ENCODE data around the gene SMIM30.

SMIM30 gene

DNA sequence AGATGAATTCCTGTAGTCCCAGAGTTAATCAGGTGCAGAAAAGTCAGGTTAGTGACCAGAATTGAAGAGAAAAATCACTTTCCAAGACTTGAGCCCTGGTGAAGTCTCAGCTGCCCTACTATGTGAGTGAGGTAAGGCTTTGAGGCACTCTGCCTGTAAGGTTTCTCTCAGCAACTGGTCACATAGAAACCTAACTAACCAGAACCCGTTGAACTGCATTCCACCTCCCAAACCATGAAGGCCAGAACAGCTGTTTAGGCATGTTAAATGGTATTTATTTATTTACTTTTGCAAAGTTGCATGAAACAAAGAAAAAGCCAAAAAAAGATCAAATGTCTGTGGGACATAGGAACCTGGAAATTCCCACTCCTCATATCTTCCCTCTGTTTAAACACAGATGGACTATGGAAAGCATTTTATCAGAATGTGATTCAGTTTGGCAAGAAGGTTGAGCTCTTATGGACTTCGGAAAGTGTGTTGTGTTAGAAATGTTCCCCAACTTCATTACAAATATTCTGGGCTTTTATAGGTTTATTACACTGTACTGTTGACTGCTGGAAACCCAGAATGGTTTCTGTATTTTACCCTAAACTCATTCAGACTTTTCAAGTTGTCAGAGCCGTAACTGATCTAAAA lies 19.0 kb downstream of the SMIM30 start:
- no peak for DNase-seq

DNA sequence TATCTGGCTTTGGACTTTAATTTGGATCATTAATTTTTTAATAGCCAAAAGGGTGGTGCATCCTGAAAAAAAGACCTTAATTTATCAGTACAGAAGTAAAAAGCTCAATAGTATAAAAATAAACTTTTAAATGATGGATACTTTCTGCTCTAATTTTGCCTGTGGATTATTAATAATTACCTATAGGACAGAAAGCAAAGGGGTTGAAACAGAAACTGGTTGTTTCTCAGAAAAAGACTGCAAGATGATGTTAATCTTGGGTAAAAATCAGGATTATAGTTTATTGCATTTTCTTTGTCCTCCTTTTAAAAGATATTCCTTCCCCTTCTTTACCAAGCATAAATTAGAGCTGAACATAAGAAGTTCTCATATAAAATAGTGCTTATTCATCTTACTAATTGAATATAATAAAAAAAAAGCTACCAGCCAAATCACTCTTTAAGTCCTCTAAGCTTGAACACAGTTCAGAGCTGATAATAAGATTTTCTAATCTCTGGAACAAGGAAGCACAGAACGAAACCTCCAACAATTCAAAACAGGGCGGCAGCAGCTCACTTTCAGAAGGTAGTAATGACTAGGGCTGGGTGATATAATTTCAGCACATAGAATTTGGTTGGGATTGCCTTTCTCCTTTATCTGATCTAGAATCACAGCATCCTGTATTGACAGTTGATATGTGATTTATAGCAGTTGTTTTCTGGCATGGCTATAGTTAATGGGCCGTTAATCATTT lies 23.7 kb downstream of the SMIM30 start:
- DNase-seq, result no peak

- no peak for DNase-seq
Measured at GRCh38 chr7:113093561-113093960, 24.8 kb downstream of the SMIM30 start.

DNA sequence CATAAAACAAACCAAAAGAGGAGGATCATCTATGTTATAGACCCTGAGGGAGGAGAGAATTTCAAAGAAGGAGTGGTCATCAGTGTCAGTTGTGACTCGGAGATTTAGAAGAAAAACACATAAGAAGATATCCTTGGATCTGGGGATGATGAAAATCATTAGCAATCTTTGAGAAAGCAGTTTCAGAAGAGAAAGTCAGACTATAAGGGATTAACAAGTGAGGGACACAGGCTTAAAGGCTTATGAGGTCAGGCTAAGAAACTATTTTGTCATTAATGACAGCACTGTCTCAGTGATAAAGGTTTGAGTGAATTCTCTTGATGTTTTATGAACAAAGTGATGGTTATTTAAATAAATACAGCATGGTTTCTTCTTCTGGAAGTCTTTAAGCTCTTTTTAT lies 25.6 kb downstream of the SMIM30 start:
- DNase-seq, result no peak

- DNase-seq, result no peak
Measured at GRCh38 chr7:113087071-113087998, 31.0 kb downstream of the SMIM30 start.

DNA sequence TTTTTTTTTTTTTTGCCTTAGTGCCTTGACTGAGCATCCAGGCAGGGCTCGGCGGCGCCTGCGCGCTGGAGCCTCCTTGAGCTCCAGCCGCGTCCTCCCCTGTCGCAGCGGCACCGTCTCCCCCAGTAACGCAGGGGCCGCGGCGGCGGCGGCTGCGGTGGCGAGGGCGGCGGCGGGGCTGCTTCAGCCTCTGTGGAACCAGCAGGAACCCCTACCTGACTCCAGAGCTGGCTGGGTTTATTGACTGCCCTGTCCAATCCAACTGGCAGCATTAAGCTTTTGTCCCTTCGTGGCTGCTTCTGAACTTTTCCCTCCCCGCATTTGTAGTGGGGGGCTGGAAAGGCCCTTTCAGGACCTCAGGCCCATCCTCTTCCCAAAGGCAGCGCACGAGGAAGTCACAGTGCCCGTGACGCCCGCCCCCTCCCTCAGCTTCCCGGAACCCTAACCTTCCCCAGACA lies 31.9 kb downstream of the SMIM30 start, which contains the start of gene GPR85:
TSS of gene GPR85 (minus strand) at position 397 of the 458 bp plus-strand sequence. CDS start 2,106 bp downstream, outside the sequence.
- DNase-seq, result peak; percentile 6

GRCh38 chr7:113085781-113086390 lies 32.5 kb downstream of the SMIM30 start:
- DNase-seq, result no peak

DNA sequence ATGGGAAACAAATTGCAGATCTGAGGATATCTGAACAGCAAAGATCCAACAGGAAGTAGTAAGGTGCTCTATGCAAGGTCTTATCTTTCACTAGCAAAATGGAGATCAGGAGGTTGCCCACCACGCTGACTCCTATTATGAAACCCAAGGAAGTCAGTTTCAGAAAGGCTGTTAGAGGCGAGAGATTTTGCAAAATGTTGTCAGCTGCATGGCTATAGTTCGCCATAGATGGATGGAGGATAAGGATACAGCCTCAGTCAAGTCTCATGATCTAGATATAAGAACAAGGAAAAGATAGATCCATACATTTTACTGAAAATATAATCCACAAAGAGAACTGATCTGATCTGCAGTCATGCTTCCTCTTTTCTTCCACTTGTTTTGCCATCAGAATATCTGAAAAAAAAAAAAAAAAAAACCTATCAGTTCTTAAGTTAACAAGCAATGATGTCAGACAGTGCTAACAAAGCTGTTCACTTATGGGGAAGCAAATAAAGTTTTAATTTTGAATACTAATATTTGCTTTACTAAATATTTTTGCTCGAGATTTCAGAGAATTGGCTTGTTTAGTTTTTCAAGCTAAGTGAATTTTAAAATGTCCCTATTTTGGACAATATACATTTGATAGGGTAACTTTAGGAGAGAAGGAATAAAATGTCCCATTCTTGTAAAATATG lies 33.7 kb downstream of the SMIM30 start:
- DNase-seq, result no peak

DNA sequence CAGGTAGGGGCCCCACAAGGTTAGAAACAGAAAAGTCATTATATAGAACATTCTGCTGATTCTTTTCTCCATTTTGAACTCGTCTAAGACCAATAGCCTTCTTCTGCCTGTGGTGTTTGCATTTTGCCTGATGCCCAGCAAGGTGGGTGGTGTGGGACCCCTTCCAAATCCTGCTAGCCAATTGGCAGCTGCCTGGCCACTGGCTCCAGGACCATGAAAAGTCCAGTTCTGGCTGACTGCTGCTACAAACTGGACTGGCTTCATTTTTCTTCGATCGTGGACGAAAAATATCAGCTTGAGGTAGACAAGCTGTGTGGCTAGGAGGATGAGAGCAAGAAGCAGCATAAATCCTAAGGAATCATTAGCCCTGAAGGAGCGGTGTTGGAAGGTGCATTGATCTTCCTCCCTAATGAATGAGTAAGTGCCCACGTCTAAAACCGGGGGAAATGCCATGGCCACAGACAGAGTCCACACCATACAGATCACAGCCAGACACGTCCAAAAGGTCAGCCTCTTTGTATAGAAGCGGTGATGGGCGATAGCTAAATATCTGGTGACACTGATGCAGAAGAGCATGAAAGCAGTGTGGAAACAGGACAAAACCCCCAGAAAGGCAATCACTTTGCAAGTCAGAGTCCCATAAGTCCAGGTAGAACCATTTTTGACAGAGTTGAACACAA lies 34.4 kb downstream of the SMIM30 start:
- DNase-seq, result no peak

DNA sequence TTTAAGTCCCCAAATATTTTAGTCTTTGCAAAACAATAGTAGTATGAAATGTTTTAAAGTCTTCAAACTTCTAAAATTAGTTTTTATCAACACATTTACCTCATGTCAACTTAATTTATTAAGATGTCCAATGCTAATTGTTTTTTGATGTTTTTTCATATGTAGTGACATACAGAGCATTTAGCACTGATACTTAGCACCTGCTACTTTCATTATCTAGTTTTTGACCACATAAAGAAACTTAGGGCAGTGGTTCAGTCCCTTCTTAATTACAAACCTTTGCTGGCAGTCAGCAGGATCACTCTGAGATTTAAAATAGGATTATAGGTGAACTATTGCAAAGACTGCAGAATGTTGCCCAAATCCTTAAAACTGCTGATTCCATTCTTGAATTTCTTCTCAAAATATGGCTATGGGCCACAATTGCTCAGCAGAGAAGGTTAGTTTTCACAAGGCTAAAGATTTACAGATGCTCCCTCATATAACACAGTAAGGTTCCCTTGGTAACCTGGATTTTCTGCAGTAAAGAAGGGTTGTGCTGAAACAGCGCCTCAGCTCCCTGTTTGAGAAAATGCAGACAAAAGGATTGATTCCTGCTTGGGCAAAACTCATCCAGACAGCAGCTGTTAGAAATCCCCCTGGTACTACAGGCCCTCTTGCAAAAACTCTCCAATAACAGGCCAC lies 35.1 kb downstream of the SMIM30 start:
- no peak for DNase-seq

DNA sequence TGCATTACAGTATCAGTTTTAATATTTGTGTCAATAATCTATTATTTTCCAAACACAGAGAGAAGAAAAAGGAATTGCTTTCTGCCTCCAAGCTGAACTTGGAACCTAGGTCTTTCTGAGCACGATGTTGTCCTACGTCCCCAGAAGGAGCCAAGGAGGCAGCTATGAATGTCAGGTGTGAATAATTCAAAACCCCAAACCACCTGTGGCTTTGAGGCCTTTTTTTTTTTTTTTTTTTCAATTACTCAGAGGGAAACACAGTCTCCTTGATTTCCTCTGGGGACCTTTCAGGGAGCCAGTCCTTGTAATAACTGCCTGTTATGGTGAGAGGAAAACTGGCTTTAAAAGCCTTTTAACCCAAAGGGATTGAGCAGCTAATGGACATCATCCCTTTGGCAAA lies 40.0 kb downstream of the SMIM30 start:
- DNase-seq, result no peak

- no peak for DNase-seq
Measured at GRCh38 chr7:113076703-113077102, 41.7 kb downstream of the SMIM30 start.

- DNase-seq, result no peak
Measured at GRCh38 chr7:113071465-113071864, 46.9 kb downstream of the SMIM30 start.

Measured in activated CD4-positive, alpha-beta T cell treated with anti-CD3 and anti-CD28 coated beads, Interleukin-2, amount 50 U/mL, for 1 hour (primary cell).